ENCODE results near the gene GNAZ.

- no peak for TF ChIP-seq CTCF (IDR thresholded peaks at IDR 0.05; ENCODE audit: low read depth, low read length, poor library complexity, severe bottlenecking)
- TF ChIP-seq EZH2phosphoT487 (IDR thresholded peaks at IDR 0.05; ENCODE audit: borderline replicate concordance, low read length): no peak
These were observed 57.5 kb downstream of the GNAZ start for GRCh38 chr22:23127788-23128187.
